Suprapubic skin (tissue), 4 donors: ENCODE data around the gene LIN52.

Source experiments
- EP300 ChIP-seq: sonication (generic); formaldehyde crosslinking; IDR thresholded peaks from one replicate; pipeline ENCODE4 v1.6.1; 2017; ENCODE audit warnings: antibody characterized with exemption
- POLR2A ChIP-seq, 2 donors: fragments of 450-650 bp; IDR thresholded peaks; one replicate each; pipeline ENCODE4 v1.6.1; 2017; ENCODE audit warnings: antibody characterized with exemption in 2 of 2, mild to moderate bottlenecking in 2 of 2, moderate library complexity in 2 of 2
- POLR2AphosphoS5 ChIP-seq, 3 donors: sonication (generic); formaldehyde crosslinking; IDR thresholded peaks; one replicate each; pipeline ENCODE4 v1.6.1; 2017; ENCODE audit warnings: antibody characterized with exemption in 3 of 3
- TF ChIP-seq, protein P1 (sequence below), 2 donors: fragments of 200-600 bp in 1 of 2; fragments of 450-650 bp in 1 of 2; sonication (generic) in 1 of 2; IDR thresholded peaks; one replicate each; pipeline ENCODE4 v1.5.1; 2016 to 2019; ENCODE audit warnings: antibody characterized with exemption in 2 of 2, mild to moderate bottlenecking in 1 of 2, moderate library complexity in 1 of 2

DNA sequence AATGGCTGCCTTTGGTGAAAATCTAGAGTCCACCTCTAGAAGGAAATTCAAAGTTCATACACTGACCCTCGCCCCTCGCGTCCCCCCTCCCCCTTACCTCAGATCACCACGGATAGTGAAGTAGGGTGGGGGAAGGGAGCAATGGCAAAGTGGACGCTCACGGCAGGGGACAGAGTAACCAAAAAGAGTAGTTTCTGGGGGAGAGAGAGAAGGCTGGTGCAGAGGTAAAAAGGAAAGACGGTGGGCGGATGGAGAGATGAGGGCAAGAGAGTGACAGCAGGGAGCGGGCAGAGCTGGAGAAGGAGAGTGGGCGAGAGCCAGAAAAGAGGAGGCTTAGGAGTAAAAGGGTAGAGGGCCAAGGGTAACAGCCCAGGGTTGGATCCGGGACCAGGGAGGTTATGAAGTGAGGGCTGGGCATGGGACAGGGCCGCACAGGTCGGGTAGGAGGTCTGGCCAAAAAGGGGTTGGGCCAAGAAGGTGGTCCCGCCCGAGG is 926 bp upstream of the LIN52 start:
- TF ChIP-seq, protein P1, sequence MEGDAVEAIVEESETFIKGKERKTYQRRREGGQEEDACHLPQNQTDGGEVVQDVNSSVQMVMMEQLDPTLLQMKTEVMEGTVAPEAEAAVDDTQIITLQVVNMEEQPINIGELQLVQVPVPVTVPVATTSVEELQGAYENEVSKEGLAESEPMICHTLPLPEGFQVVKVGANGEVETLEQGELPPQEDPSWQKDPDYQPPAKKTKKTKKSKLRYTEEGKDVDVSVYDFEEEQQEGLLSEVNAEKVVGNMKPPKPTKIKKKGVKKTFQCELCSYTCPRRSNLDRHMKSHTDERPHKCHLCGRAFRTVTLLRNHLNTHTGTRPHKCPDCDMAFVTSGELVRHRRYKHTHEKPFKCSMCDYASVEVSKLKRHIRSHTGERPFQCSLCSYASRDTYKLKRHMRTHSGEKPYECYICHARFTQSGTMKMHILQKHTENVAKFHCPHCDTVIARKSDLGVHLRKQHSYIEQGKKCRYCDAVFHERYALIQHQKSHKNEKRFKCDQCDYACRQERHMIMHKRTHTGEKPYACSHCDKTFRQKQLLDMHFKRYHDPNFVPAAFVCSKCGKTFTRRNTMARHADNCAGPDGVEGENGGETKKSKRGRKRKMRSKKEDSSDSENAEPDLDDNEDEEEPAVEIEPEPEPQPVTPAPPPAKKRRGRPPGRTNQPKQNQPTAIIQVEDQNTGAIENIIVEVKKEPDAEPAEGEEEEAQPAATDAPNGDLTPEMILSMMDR (IDR thresholded peaks at IDR 0.05): no peak
- TF ChIP-seq POLR2AphosphoS5 (IDR thresholded peaks at IDR 0.05) (no peak), POLR2A (IDR thresholded peaks at IDR 0.05) (no peak), EP300 (no peak)
